ENCODE data around the gene FHL5.

- TF ChIP-seq CTCF (IDR thresholded peaks at IDR 0.05 in 4 of 5, conservative IDR thresholded peaks at IDR 0.05 in 1 of 5) (no peak), POLR2A (IDR thresholded peaks at IDR 0.05) (no peak)
Observed at GRCh38 chr6:96562886-96563285, at the start of gene FHL5.
